ENCODE data around the gene AP2B1.
A peak's percentile ranks its signal among the peaks of the same experiment; 100 is the strongest.

The AP2B1 gene

DNA sequence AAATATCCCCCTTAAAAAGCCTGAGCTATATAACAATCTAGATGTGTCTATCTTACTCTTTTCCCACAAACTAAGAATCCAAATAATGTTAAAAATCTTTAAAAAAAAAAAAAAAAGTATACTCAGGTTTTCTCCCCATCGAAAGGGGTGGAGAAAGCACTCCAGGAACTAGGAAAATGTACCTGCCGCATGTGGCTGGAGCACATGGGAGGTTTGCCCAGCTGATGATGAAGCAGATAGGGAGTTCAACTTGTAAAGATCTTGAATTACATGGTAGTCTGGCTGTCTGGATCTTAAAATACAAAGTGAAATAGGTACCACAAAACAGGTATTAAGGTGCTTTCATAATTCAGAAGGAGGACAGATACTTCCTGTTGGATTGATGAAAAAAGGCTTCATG is 17.7 kb upstream of the AP2B1 start:
- no peak for DNase-seq (ENCODE audit: low read depth in 2 of 2)
- H3K4me3 ChIP-seq (replicated peaks in 1 of 2; ENCODE audit: low read depth in 2 of 2, low read length in 2 of 2): no peak overlapping the region
- TF ChIP-seq, protein P1, sequence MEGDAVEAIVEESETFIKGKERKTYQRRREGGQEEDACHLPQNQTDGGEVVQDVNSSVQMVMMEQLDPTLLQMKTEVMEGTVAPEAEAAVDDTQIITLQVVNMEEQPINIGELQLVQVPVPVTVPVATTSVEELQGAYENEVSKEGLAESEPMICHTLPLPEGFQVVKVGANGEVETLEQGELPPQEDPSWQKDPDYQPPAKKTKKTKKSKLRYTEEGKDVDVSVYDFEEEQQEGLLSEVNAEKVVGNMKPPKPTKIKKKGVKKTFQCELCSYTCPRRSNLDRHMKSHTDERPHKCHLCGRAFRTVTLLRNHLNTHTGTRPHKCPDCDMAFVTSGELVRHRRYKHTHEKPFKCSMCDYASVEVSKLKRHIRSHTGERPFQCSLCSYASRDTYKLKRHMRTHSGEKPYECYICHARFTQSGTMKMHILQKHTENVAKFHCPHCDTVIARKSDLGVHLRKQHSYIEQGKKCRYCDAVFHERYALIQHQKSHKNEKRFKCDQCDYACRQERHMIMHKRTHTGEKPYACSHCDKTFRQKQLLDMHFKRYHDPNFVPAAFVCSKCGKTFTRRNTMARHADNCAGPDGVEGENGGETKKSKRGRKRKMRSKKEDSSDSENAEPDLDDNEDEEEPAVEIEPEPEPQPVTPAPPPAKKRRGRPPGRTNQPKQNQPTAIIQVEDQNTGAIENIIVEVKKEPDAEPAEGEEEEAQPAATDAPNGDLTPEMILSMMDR (IDR thresholded peaks at IDR 0.05; ENCODE audit: low read depth, low read length): no peak

DNA sequence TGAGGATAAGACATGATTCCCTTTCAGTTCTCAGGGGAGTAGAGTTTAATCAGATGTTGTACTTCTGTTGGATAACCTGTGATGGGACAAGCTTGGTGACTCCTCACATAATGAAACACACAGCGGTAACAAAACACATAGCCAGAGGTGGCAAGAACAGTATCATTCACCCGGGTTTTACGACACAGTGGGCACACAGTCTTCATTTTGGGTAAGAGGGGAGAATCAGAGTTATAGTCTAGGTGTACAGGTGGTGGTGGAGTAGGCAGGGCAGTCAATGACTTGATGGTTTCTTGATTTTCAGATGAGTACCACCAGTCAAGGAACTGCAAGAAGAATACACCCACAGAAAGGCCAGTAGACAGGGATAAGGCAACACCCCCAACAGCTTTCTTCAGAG is 11.4 kb upstream of the AP2B1 start:
- H3K4me3 ChIP-seq (replicated peaks in 1 of 2; ENCODE audit: low read depth in 2 of 2, low read length in 2 of 2): no peak overlapping the region
- TF ChIP-seq, protein P1 (IDR thresholded peaks at IDR 0.05; ENCODE audit: low read depth, low read length): no peak
- no peak for DNase-seq (ENCODE audit: low read depth in 2 of 2)

DNA sequence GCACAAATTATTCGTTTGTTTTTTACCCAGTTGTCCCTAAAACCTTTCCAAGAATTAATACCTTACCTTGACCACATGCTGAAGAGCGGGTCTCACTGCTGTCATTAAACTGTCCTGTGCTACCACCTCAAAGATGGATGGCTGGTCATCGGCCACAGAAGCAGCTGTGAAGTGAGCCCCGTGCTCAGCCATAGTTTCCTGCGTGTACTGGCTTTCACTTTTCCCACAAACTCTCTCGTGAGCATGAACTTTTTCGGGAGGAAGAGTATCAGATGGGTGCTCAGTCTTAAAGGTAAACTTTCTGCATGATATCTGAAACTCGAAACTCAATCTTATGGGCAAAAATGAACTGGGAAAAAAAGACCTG is 9.3 kb upstream of the AP2B1 start:
- TF ChIP-seq, protein P1 (IDR thresholded peaks at IDR 0.05; ENCODE audit: low read depth, low read length): no peak
- DNase-seq (ENCODE audit: low read depth in 2 of 2): peak; percentile 11 to 29
- peak overlapping the region; percentile 68 to 82 for H3K4me3 ChIP-seq (replicated peaks in 1 of 2; ENCODE audit: low read depth in 2 of 2, low read length in 2 of 2)

DNA sequence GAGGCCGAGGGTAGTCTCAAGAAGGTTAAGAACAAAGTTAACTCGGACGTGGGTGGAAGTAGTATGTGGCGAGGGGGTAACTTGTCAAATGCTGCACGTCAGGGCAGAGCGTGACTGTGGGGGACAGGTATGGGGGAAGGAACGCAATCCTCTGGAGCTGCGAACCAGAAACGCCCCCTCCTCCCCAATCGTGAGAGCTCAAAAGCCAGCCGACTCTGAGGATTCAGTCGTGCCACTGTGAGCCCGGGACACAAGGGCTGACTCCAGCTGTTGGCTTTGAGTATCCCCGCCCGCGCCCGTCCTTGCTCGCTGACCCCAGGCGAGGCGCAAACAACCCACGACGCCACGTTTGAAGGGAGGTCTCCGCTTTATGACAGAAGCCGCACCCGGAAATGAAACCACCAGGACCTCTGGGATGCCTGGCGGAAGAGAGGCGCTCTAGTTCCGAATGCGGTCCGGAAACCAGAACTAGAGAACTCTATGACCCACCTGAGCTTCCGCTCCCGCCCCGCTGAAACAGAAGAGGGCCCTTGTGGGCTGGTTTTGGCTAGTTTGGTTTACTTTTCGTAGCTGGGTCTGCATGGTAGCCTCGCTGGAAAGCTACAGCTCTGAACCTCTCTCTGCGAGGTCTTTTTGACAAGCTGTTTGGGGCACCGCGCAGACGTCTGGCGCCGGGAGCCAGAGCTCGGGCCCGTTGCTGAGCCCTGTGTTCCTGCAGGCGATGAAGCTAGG is 8.8 kb upstream of the AP2B1 start, which contains the start of gene PEX12:
Gene PEX12, minus strand, starts transcription at position 375 of the 732 bp plus-strand sequence. CDS start 550 bp downstream, outside the sequence.
- H3K4me3 ChIP-seq (replicated peaks in 1 of 2; ENCODE audit: low read depth in 2 of 2, low read length in 2 of 2): peak within 1 kb of the TSS; percentile 68 to 82
- peak; percentile 85 to 91 for DNase-seq (ENCODE audit: low read depth in 2 of 2)
- TF ChIP-seq, protein P1 (IDR thresholded peaks at IDR 0.05; ENCODE audit: low read depth, low read length): no peak

DNA sequence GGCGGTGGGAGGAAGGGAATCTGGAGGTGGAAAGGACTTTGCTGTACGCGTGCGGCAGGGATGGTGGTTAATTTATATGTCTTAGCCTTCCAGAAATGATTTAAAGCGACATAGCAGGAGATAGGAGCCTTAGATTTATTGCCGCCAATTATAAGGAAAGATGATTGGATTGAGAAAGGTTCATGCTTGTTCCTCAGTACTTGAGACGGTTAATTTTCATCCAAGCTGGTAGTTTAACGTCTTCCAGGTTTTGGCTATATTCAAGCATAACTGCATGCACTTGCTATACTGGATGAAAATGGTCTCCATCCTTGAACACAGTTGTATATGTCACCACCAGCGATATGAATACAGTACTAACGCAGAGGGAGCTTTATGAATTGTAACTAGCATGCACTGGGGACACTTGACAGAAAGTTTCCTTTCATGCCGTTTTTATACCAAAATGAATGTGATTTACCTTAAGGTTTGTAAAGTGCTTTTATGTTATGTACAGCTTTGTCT is 8.1 kb upstream of the AP2B1 start:
- TF ChIP-seq, protein P1 (IDR thresholded peaks at IDR 0.05; ENCODE audit: low read depth, low read length): no peak
- peak overlapping the region; percentile 68 to 82 for H3K4me3 ChIP-seq (replicated peaks in 1 of 2; ENCODE audit: low read depth in 2 of 2, low read length in 2 of 2)
- DNase-seq (ENCODE audit: low read depth in 2 of 2): no peak

DNA sequence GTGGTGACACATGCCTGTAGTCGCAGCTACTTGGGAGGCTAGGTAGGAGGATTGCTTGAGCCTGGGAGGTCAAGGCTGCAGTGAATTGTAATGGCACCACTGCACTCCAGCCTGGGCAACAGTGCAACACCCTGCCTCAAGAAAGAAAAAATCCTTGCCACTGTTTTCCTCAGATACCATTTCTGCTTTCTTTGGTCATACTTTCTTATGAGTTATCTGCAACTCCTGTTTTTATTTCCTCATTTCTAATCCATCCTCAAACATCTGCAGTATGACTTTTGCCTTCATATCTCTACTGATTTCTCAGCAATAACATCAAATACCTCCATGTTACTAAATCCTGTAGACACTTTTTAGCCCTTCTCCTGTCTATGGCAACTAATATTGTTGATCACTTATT is 3.1 kb upstream of the AP2B1 start:
- no peak overlapping the region for H3K4me3 ChIP-seq (replicated peaks in 1 of 2; ENCODE audit: low read depth in 2 of 2, low read length in 2 of 2)
- no peak for DNase-seq (ENCODE audit: low read depth in 2 of 2)
- TF ChIP-seq, protein P1 (IDR thresholded peaks at IDR 0.05; ENCODE audit: low read depth, low read length): no peak
